ENCODE data around the gene GATAD2A. TPM values are rescaled to one million over a fixed set of nuclear protein-coding genes. Genes with fewer than 3 reads are reported as not detected.

GATAD2A gene
- total and polyA plus RNA-seq, 10 of the 15 experiments (the other 5 are each of a cell fraction or from before 2014, with no cell fraction given): 2.6 to 173 (median 32.0) TPM

DNA sequence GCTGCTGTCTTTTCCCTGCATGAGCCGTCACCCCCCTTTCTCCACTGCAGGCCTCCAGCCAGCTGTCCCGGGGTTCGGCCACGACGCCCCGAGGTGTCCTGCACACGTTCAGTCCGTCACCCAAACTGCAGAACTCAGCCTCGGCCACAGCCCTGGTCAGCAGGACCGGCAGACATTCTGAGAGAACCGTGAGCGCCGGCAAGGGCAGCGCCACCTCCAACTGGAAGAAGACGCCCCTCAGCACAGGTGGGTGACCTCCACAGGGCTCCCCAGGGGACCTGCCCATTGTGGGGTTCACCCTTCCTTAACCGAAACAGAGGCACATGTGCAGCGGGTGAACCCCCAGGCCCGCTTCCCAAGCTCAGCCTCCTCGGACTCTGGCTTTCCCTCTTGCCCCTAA lies 96.8 kb downstream of the GATAD2A start:
- TF ChIP-seq SREBF2 (IDR thresholded peaks at IDR 0.05; ENCODE audit: low read length): no peak
- TF ChIP-seq SP1 (IDR thresholded peaks at IDR 0.05; ENCODE audit: low read depth, low read length): no peak
- TF ChIP-seq, protein P1, sequence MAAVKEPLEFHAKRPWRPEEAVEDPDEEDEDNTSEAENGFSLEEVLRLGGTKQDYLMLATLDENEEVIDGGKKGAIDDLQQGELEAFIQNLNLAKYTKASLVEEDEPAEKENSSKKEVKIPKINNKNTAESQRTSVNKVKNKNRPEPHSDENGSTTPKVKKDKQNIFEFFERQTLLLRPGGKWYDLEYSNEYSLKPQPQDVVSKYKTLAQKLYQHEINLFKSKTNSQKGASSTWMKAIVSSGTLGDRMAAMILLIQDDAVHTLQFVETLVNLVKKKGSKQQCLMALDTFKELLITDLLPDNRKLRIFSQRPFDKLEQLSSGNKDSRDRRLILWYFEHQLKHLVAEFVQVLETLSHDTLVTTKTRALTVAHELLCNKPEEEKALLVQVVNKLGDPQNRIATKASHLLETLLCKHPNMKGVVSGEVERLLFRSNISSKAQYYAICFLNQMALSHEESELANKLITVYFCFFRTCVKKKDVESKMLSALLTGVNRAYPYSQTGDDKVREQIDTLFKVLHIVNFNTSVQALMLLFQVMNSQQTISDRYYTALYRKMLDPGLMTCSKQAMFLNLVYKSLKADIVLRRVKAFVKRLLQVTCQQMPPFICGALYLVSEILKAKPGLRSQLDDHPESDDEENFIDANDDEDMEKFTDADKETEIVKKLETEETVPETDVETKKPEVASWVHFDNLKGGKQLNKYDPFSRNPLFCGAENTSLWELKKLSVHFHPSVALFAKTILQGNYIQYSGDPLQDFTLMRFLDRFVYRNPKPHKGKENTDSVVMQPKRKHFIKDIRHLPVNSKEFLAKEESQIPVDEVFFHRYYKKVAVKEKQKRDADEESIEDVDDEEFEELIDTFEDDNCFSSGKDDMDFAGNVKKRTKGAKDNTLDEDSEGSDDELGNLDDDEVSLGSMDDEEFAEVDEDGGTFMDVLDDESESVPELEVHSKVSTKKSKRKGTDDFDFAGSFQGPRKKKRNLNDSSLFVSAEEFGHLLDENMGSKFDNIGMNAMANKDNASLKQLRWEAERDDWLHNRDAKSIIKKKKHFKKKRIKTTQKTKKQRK (IDR thresholded peaks at IDR 0.05; ENCODE audit: low read depth, low read length): no peak
- TF ChIP-seq CHD1 (IDR thresholded peaks at IDR 0.05; ENCODE audit: low read depth, low read length): no peak
- TF ChIP-seq NRF1 (conservative IDR thresholded peaks at IDR 0.05; ENCODE audit: low read depth, low read length): no peak
- no peak for TF ChIP-seq SMAD1 (IDR thresholded peaks at IDR 0.05; ENCODE audit: low read depth, partially characterized antibody)
- TF ChIP-seq, protein P2, sequence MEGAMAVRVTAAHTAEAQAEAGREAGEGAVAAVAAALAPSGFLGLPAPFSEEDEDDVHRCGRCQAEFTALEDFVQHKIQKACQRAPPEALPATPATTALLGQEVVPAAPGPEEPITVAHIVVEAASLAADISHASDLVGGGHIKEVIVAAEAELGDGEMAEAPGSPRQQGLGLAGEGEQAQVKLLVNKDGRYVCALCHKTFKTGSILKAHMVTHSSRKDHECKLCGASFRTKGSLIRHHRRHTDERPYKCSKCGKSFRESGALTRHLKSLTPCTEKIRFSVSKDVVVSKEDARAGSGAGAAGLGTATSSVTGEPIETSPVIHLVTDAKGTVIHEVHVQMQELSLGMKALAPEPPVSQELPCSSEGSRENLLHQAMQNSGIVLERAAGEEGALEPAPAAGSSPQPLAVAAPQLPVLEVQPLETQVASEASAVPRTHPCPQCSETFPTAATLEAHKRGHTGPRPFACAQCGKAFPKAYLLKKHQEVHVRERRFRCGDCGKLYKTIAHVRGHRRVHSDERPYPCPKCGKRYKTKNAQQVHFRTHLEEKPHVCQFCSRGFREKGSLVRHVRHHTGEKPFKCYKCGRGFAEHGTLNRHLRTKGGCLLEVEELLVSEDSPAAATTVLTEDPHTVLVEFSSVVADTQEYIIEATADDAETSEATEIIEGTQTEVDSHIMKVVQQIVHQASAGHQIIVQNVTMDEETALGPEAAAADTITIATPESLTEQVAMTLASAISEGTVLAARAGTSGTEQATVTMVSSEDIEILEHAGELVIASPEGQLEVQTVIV (IDR thresholded peaks at IDR 0.05; ENCODE audit: borderline replicate concordance, partially characterized antibody): no peak
- TF ChIP-seq ZSCAN29 (IDR thresholded peaks at IDR 0.05): no peak
- no peak for TF ChIP-seq PAX5 (IDR thresholded peaks at IDR 0.05; ENCODE audit: borderline replicate concordance, low read depth, low read length)
- no peak for TF ChIP-seq ETV6 (conservative IDR thresholded peaks at IDR 0.05 in 1 of 2, IDR thresholded peaks at IDR 0.05 in 1 of 2; ENCODE audit: borderline replicate concordance in 1 of 2, low read depth in 1 of 2)
- TF ChIP-seq BCL11A (IDR thresholded peaks at IDR 0.05; ENCODE audit: low read depth, low read length): no peak
- TF ChIP-seq JUNB (IDR thresholded peaks at IDR 0.05): no peak
- TF ChIP-seq EZH2 (IDR thresholded peaks at IDR 0.05; ENCODE audit: borderline replicate concordance, control insufficient read depth, low read depth, low read length): no peak
- TF ChIP-seq, protein P3, sequence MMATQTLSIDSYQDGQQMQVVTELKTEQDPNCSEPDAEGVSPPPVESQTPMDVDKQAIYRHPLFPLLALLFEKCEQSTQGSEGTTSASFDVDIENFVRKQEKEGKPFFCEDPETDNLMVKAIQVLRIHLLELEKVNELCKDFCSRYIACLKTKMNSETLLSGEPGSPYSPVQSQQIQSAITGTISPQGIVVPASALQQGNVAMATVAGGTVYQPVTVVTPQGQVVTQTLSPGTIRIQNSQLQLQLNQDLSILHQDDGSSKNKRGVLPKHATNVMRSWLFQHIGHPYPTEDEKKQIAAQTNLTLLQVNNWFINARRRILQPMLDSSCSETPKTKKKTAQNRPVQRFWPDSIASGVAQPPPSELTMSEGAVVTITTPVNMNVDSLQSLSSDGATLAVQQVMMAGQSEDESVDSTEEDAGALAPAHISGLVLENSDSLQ (IDR thresholded peaks at IDR 0.05): no peak
- TF ChIP-seq TCF12 (IDR thresholded peaks at IDR 0.05; ENCODE audit: low read depth, low read length): no peak
- TF ChIP-seq, protein P4, sequence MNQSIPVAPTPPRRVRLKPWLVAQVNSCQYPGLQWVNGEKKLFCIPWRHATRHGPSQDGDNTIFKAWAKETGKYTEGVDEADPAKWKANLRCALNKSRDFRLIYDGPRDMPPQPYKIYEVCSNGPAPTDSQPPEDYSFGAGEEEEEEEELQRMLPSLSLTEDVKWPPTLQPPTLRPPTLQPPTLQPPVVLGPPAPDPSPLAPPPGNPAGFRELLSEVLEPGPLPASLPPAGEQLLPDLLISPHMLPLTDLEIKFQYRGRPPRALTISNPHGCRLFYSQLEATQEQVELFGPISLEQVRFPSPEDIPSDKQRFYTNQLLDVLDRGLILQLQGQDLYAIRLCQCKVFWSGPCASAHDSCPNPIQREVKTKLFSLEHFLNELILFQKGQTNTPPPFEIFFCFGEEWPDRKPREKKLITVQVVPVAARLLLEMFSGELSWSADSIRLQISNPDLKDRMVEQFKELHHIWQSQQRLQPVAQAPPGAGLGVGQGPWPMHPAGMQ (IDR thresholded peaks at IDR 0.05; ENCODE audit: borderline replicate concordance): no peak
- no peak for TF ChIP-seq EGR1 (IDR thresholded peaks at IDR 0.05; ENCODE audit: borderline replicate concordance in 1 of 2, low read depth in 2 of 2, low read length in 2 of 2)
- FAIRE-seq (no peak), ATAC-seq (no peak), DNase-seq (ENCODE audit: low read depth, low spot score) (no peak)
- H3K27me3 ChIP-seq (replicated peaks in 1 of 2; ENCODE audit: control insufficient read depth in 2 of 2, insufficient read depth in 2 of 2, low read length in 1 of 2): no peaks in the 10 kb centered on the region
- no TSS peak for BruUV-seq (replicated peaks)
- H3K9me3 ChIP-seq (replicated peaks; ENCODE audit: control insufficient read depth, insufficient read depth, low read length): no peaks in the 10 kb centered on the region
- H3K27ac ChIP-seq (ENCODE audit: control insufficient read depth, insufficient read depth): no peak overlapping the region
- no peaks in the 10 kb centered on the region for H3K4me1 ChIP-seq (ENCODE audit: control insufficient read depth, insufficient read depth, low read length)
- no peaks in the 10 kb centered on the region for H3K79me2 ChIP-seq (ENCODE audit: control insufficient read depth, insufficient read depth, low read length)
- H3K4me3 ChIP-seq: no peak overlapping the region
- ChIA-PET POLR2A (no interaction called here), SMC1A (ENCODE audit: uncharacterized antibody, unreplicated experiment) (no interaction called here), RAD21 (ENCODE audit: unreplicated experiment) (no interaction called here), CTCF (no interaction called here)
- in situ Hi-C loops (cut with MboI): no loop called here
- H2AFZ ChIP-seq (ENCODE audit: control insufficient read depth, low read depth, low read length): no peak overlapping the region
- H4K20me1 ChIP-seq (ENCODE audit: control insufficient read depth, insufficient read depth): no peaks in the 10 kb centered on the region
- peaks cover 29 to 58% of the 10 kb centered on the region in 2 experiments for H3K36me3 ChIP-seq (ENCODE audit: control insufficient read depth in 2 of 2, insufficient read depth in 2 of 2, low read length in 1 of 2)
- H3K4me2 ChIP-seq (ENCODE audit: control insufficient read depth, insufficient read depth): no peak overlapping the region
- intact Hi-C loops (cut with micrococcal nuclease; ENCODE audit: unreplicated experiment): no loop called here
- WGBS (ENCODE audit: insufficient coverage, insufficient replicate concordance, low lambda C conversion rate, missing lambda C conversion rate): 97% methylated on average over 19 of the region's 19 CpGs
- no peak overlapping the region for H3K9ac ChIP-seq (ENCODE audit: control insufficient read depth, insufficient read depth, low read length)

Measured in GM12878 (cell line).